GM10266 (cell line): ENCODE data around the gene NAE1.
"Not testable (repeated sequence)": the region's sequence is repeated elsewhere in the genome, so short reads cannot be mapped to it uniquely, and the experiment has no call there.

Experiments used
- DNase-seq: peaks from one replicate; pipeline ENCODE4 v3.0.0; 2012; ENCODE audit errors: extremely low spot score
- CTCF ChIP-seq: IDR thresholded peaks from 2 replicates; pipeline ENCODE4 v1.5.1; 2012; ENCODE audit warnings: mild to moderate bottlenecking, low read depth; ENCODE audit not compliant: control insufficient read depth, insufficient read depth; ENCODE audit errors: missing control alignments

Gene NAE1

DNA sequence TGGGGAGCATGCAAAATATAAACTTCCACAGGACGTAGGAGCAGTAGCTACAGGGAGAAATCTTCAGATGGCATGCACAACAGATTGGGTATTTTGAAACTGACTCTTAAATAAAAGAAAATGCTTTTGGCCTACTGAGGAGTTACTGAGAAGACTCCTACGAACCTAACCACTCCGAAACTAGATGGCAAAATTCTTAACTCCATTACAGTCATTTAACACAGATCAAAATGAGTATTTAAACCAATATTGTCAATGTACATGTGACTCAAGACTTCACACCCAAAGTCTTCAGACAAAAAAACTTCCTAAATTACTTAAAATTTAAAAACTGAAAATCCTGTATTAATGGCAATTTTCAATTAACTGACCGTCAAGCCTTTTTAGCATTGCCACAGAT lies 21.0 kb downstream of the NAE1 start:
- no peak for TF ChIP-seq CTCF
- DNase-seq: no peak

- DNase-seq: no peak
- TF ChIP-seq CTCF: no peak
Measured at GRCh38 chr16:66802159-66802558, 28.6 kb downstream of the NAE1 start.

DNA sequence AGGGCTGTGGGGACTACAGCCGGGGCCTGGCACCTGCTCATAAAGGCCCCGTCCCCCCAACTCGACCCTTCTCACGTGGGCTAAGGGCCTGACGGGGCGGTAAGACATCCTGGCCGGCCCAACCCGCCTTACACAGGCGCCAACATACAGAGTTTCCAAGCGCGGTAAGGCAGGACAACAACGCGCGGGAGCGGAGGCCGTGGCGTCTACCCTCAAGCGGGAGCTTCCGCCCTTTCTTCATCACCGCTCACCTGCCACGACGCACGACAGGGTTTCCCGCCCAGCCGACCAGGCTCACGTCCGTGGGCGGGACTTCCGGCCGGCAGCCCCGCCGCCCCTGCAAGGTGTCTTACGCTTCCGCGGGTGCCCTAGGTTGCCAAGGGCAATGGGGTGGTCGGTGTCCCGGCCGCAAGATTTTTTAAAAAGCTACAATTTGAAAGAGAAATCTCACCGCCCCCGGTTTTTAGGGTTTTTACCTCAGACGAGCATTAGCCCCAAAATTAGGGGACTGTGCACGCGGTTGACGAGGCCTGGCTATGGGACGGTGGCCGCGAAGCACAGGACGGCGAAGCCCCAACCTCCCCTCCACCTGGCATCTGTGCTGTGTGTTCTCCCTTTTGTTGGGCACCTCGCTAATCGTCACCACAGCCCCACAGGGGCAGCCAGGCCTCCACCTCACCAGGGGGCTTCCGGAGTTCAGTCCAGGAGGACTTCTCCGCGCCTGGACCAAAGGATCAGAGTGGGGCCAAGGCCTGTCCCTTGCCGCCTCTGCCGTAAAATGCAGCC lies 29.3 kb downstream of the NAE1 start, which contains the start of gene TERB1:
Gene TERB1, minus strand, starts transcription at position 265 of the 786 bp plus-strand sequence. CDS start 4,786 bp downstream, outside the sequence.
- TF ChIP-seq CTCF: no peak
- no peak for DNase-seq

DNA sequence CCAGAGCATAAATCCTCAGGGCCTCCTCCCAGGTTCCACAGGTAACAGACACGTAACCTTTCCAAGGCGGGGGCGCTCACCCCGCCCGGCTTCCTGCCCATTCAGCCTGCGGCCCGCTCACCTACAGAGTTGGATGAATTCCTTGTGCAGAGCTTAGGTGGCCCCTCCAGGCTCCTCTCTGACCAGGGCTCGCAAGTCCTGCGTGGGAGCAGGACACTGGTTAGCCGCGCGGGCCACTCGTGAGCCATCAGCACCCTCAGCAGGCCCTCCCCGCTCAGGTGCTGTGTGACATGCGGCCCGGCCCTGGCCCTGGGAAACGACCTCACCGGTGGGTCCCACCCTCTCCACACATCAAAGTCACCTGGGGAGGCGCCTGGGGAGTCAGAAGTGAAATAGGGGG lies 29.9 kb downstream of the NAE1 start:
- no peak for DNase-seq
- TF ChIP-seq CTCF: no peak

- DNase-seq: no peak
- no peak for TF ChIP-seq CTCF
Measured at GRCh38 chr16:66798161-66798560, 32.6 kb downstream of the NAE1 start.

- not testable (repeated sequence) for DNase-seq
Measured at GRCh38 chr16:66793984-66794383, 36.8 kb downstream of the NAE1 start.

DNA sequence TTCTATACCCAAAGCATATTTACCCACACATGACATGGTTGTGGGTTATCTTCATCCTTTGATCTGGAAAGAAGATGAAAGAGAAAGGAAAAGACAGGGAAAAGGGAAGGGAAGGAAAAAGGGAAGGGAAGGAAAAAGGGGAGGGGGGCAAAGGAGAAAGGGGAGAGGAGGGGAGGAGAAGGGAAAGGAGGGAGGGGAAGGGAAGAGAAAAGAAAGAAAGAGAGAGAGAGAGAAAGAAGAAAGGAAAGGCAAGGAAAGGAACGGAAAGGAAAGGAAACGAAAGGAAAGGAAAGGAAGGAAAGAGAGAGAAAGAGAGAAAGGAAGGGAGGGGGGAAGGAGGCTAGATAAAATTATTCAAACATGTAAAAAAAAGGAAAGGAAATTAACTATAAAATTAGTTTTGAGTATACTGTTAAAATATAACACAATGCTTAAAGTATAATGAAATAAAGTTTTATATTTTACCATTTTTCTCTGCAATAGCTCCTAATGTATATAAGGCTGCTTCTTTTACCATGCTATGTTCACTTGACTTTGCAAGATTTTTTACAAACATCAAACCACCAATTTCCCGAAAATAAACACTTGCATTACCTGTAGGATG lies 40.5 kb downstream of the NAE1 start:
- no peak for TF ChIP-seq CTCF
- no peak for DNase-seq
